Measurements from ENCODE around the gene ATP6V0C. TPM values are rescaled to one million over a fixed set of nuclear protein-coding genes. Genes with fewer than 3 reads are reported as not detected.
A peak's percentile ranks its signal among the peaks of the same experiment; 100 is the strongest.

The ATP6V0C gene
- total RNA-seq, 1 donor from 2014 or later, result 311 TPM

DNA sequence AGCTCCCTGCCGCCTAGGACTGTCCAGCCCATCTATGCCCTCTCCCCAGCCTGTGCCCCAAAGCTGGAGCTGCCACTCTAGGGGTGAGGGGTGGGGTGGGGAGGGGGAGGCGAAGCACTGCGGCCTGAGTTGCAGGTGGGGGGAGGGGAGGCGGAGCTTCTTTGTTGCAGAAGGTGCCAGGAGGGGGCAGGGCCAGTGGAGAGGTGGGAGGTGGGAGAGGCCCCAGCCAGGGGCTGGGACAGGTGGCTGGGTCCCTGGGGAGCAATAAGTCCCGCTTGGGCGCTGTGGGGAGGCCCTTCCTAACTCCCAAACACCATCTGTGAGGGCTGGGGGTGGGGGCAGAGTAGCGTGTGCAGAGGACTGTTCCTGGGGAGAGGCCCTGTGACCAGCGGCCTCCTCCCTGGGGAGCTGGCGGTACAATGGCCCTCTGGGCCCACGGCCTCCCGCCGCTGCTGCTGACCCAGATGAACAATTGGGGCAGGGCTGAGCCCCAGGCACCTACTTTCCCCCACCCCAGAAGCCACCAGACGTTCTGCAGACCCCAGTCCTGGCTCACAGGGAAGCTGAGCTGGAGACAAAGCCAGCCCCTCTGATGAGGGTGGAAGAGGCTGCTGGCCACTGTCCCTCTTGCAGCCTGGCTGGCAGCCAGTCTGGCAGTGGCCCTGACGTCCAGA, 44.9 kb upstream of the ATP6V0C start:
- no peaks in the 10 kb centered on the region for H3K9me3 Mint-ChIP-seq (ENCODE audit: unreplicated experiment)
- H3K36me3 Mint-ChIP-seq (ENCODE audit: low read depth, unreplicated experiment), result no peaks in the 10 kb centered on the region
- H3K36me3 ChIP-seq (ENCODE audit: insufficient read depth, low read length), result no peaks in the 10 kb centered on the region
- H3K9me3 ChIP-seq (ENCODE audit: insufficient read depth, low read depth, low read length), result no peaks in the 10 kb centered on the region
- peaks cover 18% of the 10 kb centered on the region for H4K20me1 ChIP-seq (ENCODE audit: insufficient read depth, low read length)
- H3K4me3 Mint-ChIP-seq (ENCODE audit: unreplicated experiment), result no peak overlapping the region
- peaks cover 12% of the 10 kb centered on the region for H3K27me3 Mint-ChIP-seq (ENCODE audit: low read depth, unreplicated experiment)
- H3K27me3 ChIP-seq (ENCODE audit: insufficient read depth, low read length), result no peaks in the 10 kb centered on the region
- no peak overlapping the region for H3K9ac ChIP-seq (ENCODE audit: low read length)
- no peak overlapping the region for H3K27ac ChIP-seq (ENCODE audit: low read depth, low read length)
- peak overlapping the region; percentile 54 for H3K4me3 ChIP-seq (ENCODE audit: insufficient read depth, low read depth, low read length)
- H3K27ac Mint-ChIP-seq (ENCODE audit: unreplicated experiment), result no peak overlapping the region
- no peak overlapping the region for H2AFZ ChIP-seq (ENCODE audit: low read depth, low read length)
- H3K4me2 ChIP-seq (ENCODE audit: low read length), result peak overlapping the region; percentile 89
- H3K79me2 ChIP-seq (ENCODE audit: insufficient read depth, low read length), result no peaks in the 10 kb centered on the region
- no peak for FAIRE-seq
- peaks cover 3% of the 10 kb centered on the region for H3K4me1 Mint-ChIP-seq (ENCODE audit: low read depth, unreplicated experiment)
- no peak for DNase-seq (ENCODE audit: low read depth)
- peaks cover 24% of the 10 kb centered on the region for H3K4me1 ChIP-seq (ENCODE audit: insufficient read depth, low read length)
- TF ChIP-seq, protein P1, sequence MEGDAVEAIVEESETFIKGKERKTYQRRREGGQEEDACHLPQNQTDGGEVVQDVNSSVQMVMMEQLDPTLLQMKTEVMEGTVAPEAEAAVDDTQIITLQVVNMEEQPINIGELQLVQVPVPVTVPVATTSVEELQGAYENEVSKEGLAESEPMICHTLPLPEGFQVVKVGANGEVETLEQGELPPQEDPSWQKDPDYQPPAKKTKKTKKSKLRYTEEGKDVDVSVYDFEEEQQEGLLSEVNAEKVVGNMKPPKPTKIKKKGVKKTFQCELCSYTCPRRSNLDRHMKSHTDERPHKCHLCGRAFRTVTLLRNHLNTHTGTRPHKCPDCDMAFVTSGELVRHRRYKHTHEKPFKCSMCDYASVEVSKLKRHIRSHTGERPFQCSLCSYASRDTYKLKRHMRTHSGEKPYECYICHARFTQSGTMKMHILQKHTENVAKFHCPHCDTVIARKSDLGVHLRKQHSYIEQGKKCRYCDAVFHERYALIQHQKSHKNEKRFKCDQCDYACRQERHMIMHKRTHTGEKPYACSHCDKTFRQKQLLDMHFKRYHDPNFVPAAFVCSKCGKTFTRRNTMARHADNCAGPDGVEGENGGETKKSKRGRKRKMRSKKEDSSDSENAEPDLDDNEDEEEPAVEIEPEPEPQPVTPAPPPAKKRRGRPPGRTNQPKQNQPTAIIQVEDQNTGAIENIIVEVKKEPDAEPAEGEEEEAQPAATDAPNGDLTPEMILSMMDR (IDR thresholded peaks at IDR 0.05; ENCODE audit: insufficient read depth, low read depth, low read length), result no peak
- TF ChIP-seq EZH2 (IDR thresholded peaks at IDR 0.05; ENCODE audit: insufficient read depth, low read length), result no peak

DNA sequence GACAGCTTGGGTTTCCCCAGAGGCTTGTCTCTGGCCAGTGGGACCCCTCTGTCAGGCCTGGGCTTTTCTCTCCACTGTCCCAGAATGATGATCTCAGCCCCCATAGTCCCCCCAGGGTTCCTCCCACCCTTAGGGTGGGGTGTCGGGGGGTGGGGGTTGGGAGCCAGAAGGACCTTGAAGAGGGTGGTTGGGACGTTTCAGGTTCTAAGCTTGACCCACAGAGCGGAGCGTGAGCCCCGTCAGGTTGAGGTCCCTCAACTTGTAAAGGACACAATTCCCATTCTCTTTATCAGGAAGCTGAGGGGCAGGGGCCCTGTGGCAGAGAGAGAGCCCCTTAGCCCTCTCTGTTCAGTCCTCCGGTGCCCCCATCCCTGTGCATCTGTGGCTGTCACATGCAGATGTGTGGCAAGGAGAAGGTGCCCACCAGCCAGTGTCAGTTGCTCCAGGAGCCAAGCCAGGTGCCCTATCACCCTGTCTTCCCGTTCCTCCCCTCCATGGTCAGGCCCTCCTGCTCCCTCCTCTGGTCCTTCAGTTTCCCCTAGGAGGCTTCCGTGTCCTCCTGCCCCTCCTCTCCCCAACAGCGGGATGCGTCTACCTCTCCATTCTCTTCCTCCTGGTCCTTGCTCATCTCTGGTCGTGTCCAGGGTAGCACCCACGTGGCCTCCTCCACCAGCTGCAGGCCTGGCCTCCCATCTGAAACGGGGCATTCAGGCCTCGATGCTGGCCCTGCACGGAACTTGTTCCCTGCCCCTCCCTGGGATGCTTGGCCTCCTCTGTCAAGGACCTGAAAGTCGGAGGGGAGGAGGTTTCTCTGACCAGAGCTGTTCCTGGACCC, 44.1 kb upstream of the ATP6V0C start:
- no peaks in the 10 kb centered on the region for H3K36me3 ChIP-seq (ENCODE audit: insufficient read depth, low read length)
- Mint-ChIP-seq H3K27me3 (ENCODE audit: low read depth, unreplicated experiment) (peaks cover 12% of the 10 kb centered on the region), H3K27ac (ENCODE audit: unreplicated experiment) (no peak overlapping the region), H3K4me3 (ENCODE audit: unreplicated experiment) (peak overlapping the region; percentile 40), H3K36me3 (ENCODE audit: low read depth, unreplicated experiment) (no peaks in the 10 kb centered on the region), H3K9me3 (ENCODE audit: unreplicated experiment) (no peaks in the 10 kb centered on the region), H3K4me1 (ENCODE audit: low read depth, unreplicated experiment) (peaks cover 3% of the 10 kb centered on the region)
- H2AFZ ChIP-seq (ENCODE audit: low read depth, low read length), result no peak overlapping the region
- H3K4me2 ChIP-seq (ENCODE audit: low read length), result no peak overlapping the region
- no peak overlapping the region for H3K4me3 ChIP-seq (ENCODE audit: insufficient read depth, low read depth, low read length)
- H3K4me1 ChIP-seq (ENCODE audit: insufficient read depth, low read length), result peaks cover 30% of the 10 kb centered on the region
- H3K79me2 ChIP-seq (ENCODE audit: insufficient read depth, low read length), result no peaks in the 10 kb centered on the region
- H3K27ac ChIP-seq (ENCODE audit: low read depth, low read length), result no peak overlapping the region
- H3K9ac ChIP-seq (ENCODE audit: low read length), result no peak overlapping the region
- DNase-seq (ENCODE audit: low read depth) (no peak), FAIRE-seq (no peak)
- no peak for TF ChIP-seq EZH2 (IDR thresholded peaks at IDR 0.05; ENCODE audit: insufficient read depth, low read length)
- TF ChIP-seq, protein P1 (IDR thresholded peaks at IDR 0.05; ENCODE audit: insufficient read depth, low read depth, low read length), result no peak
- no peaks in the 10 kb centered on the region for H3K9me3 ChIP-seq (ENCODE audit: insufficient read depth, low read depth, low read length)
- no peaks in the 10 kb centered on the region for H3K27me3 ChIP-seq (ENCODE audit: insufficient read depth, low read length)
- peaks cover 18% of the 10 kb centered on the region for H4K20me1 ChIP-seq (ENCODE audit: insufficient read depth, low read length)
